Effector memory CD4-positive, alpha-beta T cell (primary cell): ENCODE results near the gene MRPS11.

Experiments used
- DNase-seq, 3 donors: peaks; one replicate each; pipeline ENCODE4 v3.0.0-alpha.2; 2020
- H3K27ac ChIP-seq: 2 replicates; pipeline ENCODE4 v1.7.0; 2013; ENCODE audit warnings: mild to moderate bottlenecking, low read length, moderate library complexity; ENCODE audit not compliant: insufficient read depth, poor library complexity, severe bottlenecking
- H3K27me3 ChIP-seq: replicated peaks from 2 replicates; pipeline ENCODE4 v1.7.0; 2013; ENCODE audit warnings: mild to moderate bottlenecking, low read length; ENCODE audit not compliant: insufficient read depth, control insufficient read depth, poor library complexity, severe bottlenecking
- H3K36me3 ChIP-seq: 2 replicates; pipeline ENCODE4 v1.7.0; 2013; ENCODE audit warnings: mild to moderate bottlenecking, low read length, moderate library complexity; ENCODE audit not compliant: control insufficient read depth, insufficient read depth
- H3K4me1 ChIP-seq: 2 replicates; pipeline ENCODE4 v1.7.0; 2013; ENCODE audit warnings: low read length, mild to moderate bottlenecking; ENCODE audit not compliant: control insufficient read depth, insufficient read depth, poor library complexity, severe bottlenecking
- H3K4me3 ChIP-seq: 2 replicates; pipeline ENCODE4 v1.7.0; 2013; ENCODE audit warnings: low read length, low read depth, mild to moderate bottlenecking; ENCODE audit not compliant: insufficient read depth, poor library complexity, severe bottlenecking
- H3K9me3 ChIP-seq: 2 replicates; pipeline ENCODE4 v1.7.0; 2013; ENCODE audit warnings: mild to moderate bottlenecking, low read length, moderate library complexity; ENCODE audit not compliant: control insufficient read depth

The MRPS11 gene

DNA sequence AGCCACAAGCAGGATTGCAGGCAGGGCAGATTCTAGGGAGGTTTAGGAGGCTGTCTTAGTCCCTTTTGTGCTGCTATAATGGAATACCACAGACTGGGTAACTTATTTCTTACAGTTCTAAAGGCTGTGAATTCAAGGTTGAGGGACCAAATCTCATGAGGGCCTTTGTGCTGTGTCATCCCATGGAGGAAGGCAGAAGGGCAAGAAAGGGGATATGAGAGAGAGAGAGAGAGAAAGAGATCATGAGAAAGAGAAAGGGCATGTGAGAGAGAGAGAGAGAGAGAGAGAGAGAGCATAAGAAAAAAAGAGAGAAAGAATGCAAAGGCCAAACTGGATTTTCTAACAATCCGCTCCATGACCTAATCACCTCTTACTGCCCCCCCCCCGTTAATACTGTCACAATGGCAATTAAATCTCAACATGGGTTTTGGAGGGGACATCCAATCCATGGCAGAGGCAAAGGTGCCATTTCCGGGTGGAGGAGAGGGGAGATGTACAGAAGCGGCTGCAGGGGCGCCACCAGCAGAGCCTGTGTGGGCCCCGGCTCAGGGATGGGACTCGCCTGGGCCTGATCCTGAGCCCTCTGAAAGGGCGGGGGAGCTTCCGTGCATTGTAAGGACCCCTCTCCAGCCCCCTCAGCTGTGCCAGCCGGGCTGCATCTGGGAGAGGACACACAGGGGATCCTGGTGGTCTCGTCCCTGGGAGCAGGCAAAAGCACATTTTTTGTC lies 20.5 kb downstream of the MRPS11 start:
- Histone ChIP-seq H3K36me3 (no peaks in the 10 kb centered on the region), H3K4me1 (no peaks in the 10 kb centered on the region)
- no peak for DNase-seq

DNA sequence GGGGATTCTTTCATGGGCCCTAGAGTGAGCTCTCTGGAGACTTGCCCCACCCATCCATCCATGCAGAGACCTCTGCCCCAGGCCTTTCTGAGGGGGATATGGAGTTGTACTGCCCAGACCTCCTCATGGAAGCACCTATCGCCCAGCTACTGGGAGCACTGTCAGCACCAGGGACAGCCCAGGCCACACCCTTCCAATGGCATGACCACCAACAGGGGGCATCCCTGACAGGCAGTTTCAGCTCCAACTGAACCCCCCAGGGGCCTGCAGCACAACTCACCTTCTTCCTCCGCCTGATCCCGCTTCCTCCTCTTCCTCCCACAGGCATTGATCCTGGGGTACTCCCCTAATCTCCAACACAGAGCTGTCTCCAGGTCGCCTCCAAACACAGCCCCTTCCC lies 21.8 kb downstream of the MRPS11 start:
- Histone ChIP-seq H3K9me3 (no peaks in the 10 kb centered on the region), H3K36me3 (no peaks in the 10 kb centered on the region), H3K4me1 (no peaks in the 10 kb centered on the region), H3K4me3 (no peak overlapping the region), H3K27ac (no peak overlapping the region), H3K27me3 (no peaks in the 10 kb centered on the region)
- no peak for DNase-seq

More for the DNA sequence above, 20.5 kb downstream of the MRPS11 start:
- Histone ChIP-seq H3K4me3 (no peak overlapping the region), H3K27me3 (no peaks in the 10 kb centered on the region), H3K9me3 (no peaks in the 10 kb centered on the region), H3K27ac (no peak overlapping the region)

DNA sequence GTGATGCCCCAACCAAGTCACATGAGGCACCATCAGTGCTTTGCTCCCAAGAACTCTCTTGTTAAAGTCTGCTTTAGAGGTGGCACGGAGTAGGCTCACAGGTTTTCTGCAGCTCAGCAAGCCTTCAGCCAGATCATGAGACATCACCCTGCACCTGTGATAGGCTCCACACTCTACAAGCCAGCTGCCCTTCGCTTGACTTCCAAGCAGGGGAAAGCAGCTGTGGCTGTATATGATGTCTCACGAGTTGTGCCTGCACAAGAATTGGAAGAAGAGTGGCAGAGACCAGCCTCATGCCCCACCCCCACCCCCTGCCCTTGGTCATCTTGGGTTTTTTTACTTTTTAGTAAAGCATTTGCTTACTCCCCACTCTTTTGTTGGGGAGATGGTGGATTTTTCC lies 22.5 kb downstream of the MRPS11 start:
- Histone ChIP-seq H3K4me3 (no peak overlapping the region), H3K27me3 (no peaks in the 10 kb centered on the region), H3K36me3 (no peaks in the 10 kb centered on the region), H3K9me3 (no peaks in the 10 kb centered on the region), H3K4me1 (no peaks in the 10 kb centered on the region), H3K27ac (no peak overlapping the region)
- no peak for DNase-seq

DNA sequence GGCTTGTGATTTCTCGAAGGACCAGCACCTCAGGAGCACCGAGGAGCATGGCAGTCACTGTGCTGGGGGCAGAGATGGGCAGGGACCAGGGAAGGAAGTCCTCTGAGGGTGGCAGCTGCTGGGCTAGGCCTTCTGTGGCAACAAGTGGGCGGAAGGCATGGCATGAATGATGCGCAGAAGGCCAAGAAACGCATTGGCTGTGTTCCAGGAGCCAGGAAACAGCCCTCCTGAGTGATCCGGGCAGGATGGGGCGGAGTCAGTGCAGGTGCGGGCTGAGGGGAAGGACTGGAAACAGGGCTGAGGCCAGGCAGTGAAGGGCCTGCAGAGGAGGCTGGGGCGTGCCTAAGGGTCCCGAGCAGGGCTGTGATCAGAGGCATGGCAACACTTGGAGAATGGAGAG lies 23.6 kb downstream of the MRPS11 start:
- Histone ChIP-seq H3K4me3 (no peak overlapping the region), H3K27me3 (no peaks in the 10 kb centered on the region), H3K36me3 (no peaks in the 10 kb centered on the region), H3K27ac (no peak overlapping the region), H3K9me3 (no peaks in the 10 kb centered on the region), H3K4me1 (no peaks in the 10 kb centered on the region)
- DNase-seq, result no peak

- Histone ChIP-seq H3K9me3 (no peaks in the 10 kb centered on the region), H3K4me1 (no peaks in the 10 kb centered on the region), H3K27me3 (no peaks in the 10 kb centered on the region), H3K36me3 (no peaks in the 10 kb centered on the region), H3K4me3 (no peak overlapping the region), H3K27ac (no peak overlapping the region)
- no peak for DNase-seq
Measured at GRCh38 chr15:88493844-88494243, 26.3 kb downstream of the MRPS11 start.

GRCh38 chr15:88497109-88497765 lies 29.7 kb downstream of the MRPS11 start:
- no peak for DNase-seq
- Histone ChIP-seq H3K27ac (no peak overlapping the region), H3K36me3 (no peaks in the 10 kb centered on the region), H3K4me1 (no peaks in the 10 kb centered on the region), H3K4me3 (no peak overlapping the region), H3K27me3 (no peaks in the 10 kb centered on the region), H3K9me3 (no peaks in the 10 kb centered on the region)

DNA sequence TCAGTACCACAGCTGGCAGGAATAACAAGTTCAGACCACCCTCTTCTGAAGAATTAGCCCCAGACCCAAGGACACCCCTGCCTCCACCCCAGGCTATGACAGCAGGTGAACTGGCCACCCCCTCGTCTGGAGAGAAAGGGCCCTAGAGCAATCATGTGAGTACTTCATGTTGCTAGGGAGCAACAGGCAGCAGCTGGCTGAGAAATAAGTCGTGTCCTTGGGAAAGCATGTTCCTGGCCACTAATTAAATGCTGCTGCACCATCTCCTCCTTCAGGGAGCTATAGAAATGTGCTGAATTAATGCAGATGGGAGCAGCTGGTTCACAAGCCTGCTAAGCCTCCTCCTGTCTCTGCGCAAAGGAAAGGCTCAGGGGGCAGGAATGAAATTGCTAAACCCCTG lies 31.5 kb downstream of the MRPS11 start:
- Histone ChIP-seq H3K27me3 (no peaks in the 10 kb centered on the region), H3K27ac (no peak overlapping the region), H3K36me3 (no peaks in the 10 kb centered on the region), H3K9me3 (no peaks in the 10 kb centered on the region), H3K4me1 (no peaks in the 10 kb centered on the region), H3K4me3 (no peak overlapping the region)
- no peak for DNase-seq

- no peak overlapping the region for H3K27ac ChIP-seq
Measured at GRCh38 chr15:88504445-88504844, 36.9 kb downstream of the MRPS11 start.

DNA sequence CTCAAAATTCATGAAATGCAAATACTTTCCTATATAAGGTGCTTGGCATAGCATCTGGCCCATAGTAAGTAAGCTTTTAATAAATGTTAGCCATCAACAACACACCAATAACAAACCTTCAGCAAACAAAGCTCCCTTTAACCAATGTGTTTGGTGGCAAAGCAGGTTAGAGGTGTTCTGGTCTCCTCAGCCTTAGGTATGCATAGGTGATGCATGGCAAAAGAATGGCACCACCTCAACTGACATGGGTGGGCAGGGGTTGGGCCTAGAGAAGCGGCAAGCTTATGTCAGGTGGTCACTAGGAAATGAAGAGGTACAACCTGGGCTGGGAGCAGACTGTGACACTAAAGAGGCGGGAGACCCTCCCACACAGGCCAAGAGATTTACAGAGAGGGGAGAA lies 38.2 kb downstream of the MRPS11 start:
- no peaks in the 10 kb centered on the region for H3K27me3 ChIP-seq
- no peaks in the 10 kb centered on the region for H3K9me3 ChIP-seq

More at GRCh38 chr15:88504445-88504844, 36.9 kb downstream of the MRPS11 start:
- H3K4me1 ChIP-seq, result no peaks in the 10 kb centered on the region
- no peak overlapping the region for H3K4me3 ChIP-seq
- H3K9me3 ChIP-seq, result no peaks in the 10 kb centered on the region
- H3K36me3 ChIP-seq, result peaks cover 7% of the 10 kb centered on the region
- DNase-seq, result no peak
- no peaks in the 10 kb centered on the region for H3K27me3 ChIP-seq

DNA sequence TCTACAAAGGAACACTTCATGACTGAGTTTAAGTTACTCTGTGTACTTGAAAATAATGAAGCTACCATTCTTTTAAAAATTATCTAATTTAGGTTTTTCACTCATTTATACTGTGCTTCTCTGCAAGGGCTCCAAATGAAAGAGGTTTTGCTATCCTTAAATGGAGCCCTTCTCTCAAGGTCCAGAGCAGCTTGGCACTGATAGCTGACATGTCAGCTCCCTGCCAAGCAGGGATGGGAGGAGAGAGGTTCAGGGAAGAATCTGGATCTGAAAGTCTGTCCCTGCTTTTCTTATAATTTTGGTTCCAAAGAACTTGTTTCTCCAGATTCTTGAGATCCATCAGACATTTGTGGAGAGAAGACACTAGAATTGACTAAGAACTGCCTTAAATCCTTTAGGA lies 39.1 kb downstream of the MRPS11 start:
- H3K27me3 ChIP-seq, result no peaks in the 10 kb centered on the region
- H3K9me3 ChIP-seq, result no peaks in the 10 kb centered on the region
- peaks cover 21% of the 10 kb centered on the region for H3K36me3 ChIP-seq
- H3K27ac ChIP-seq, result no peak overlapping the region
- H3K4me1 ChIP-seq, result no peaks in the 10 kb centered on the region
- DNase-seq, result no peak
- H3K4me3 ChIP-seq, result no peak overlapping the region

More for the DNA sequence above, 38.2 kb downstream of the MRPS11 start:
- DNase-seq, result no peak
- Histone ChIP-seq H3K27ac (no peak overlapping the region), H3K4me3 (no peak overlapping the region), H3K36me3 (peaks cover 14% of the 10 kb centered on the region), H3K4me1 (no peaks in the 10 kb centered on the region)
